ENCODE data around the gene FANCE.

DNA sequence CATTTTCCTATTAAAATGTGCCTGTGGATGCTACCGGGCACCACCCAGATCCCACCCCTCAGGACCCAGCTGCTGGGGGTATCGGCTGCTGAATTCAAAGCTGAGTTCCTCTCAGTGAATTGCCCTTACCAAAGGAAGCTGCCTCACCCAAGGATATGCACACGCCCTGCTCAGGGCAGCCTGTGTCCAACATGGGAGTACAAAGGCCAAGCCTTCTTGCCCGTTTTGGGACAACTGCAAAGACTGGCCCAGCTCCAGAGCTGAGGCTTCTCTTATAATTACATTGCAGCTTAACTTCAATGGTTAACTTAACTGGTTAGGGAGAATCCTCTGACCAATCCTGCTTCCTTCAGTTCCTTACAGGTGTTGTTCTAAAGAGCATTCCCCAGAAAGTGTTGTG is 19.8 kb upstream of the FANCE start:
- TF ChIP-seq, protein P1, sequence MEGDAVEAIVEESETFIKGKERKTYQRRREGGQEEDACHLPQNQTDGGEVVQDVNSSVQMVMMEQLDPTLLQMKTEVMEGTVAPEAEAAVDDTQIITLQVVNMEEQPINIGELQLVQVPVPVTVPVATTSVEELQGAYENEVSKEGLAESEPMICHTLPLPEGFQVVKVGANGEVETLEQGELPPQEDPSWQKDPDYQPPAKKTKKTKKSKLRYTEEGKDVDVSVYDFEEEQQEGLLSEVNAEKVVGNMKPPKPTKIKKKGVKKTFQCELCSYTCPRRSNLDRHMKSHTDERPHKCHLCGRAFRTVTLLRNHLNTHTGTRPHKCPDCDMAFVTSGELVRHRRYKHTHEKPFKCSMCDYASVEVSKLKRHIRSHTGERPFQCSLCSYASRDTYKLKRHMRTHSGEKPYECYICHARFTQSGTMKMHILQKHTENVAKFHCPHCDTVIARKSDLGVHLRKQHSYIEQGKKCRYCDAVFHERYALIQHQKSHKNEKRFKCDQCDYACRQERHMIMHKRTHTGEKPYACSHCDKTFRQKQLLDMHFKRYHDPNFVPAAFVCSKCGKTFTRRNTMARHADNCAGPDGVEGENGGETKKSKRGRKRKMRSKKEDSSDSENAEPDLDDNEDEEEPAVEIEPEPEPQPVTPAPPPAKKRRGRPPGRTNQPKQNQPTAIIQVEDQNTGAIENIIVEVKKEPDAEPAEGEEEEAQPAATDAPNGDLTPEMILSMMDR (optimal IDR thresholded peaks at IDR 0.05 in 1 of 3, IDR thresholded peaks at IDR 0.05 in 1 of 3, conservative IDR thresholded peaks at IDR 0.05 in 1 of 3; ENCODE audit: extremely low read depth in 1 of 3, insufficient read depth in 2 of 3, low read length in 3 of 3): no peak
- TF ChIP-seq EZH2 (IDR thresholded peaks at IDR 0.05; ENCODE audit: low read length): no peak
